Mucosa of descending colon (tissue), 3 donors: ENCODE data around the gene SPATA16. TPM values are rescaled to one million over a fixed set of nuclear protein-coding genes. Genes with fewer than 3 reads are reported as not detected.

ENCODE experiments used
- ATAC-seq: fragments of 200-7000 bp; cut with Tn5 transposase; one replicate; pipeline ENCODE4 v1.9.1; 2020; ENCODE audit warnings: mild to moderate bottlenecking, moderate library complexity
- DNase-seq, 3 donors: peaks; one replicate each; pipeline ENCODE4 v3.0.0-alpha.2; 2020
- H3K36me3 ChIP-seq: fragments of 200-600 bp; one replicate; pipeline ENCODE4 v1.8.0; 2021; ENCODE audit warnings: low read depth, mild to moderate bottlenecking
- H3K4me1 ChIP-seq: fragments of 200-600 bp; one replicate; pipeline ENCODE4 v1.8.0; 2021; ENCODE audit warnings: low read depth, mild to moderate bottlenecking
- H3K4me3 ChIP-seq: fragments of 200-600 bp; one replicate; pipeline ENCODE4 v1.8.0; 2021; ENCODE audit warnings: mild to moderate bottlenecking
- H3K9me3 ChIP-seq: fragments of 200-600 bp; one replicate; pipeline ENCODE4 v1.8.0; 2021; ENCODE audit warnings: mild to moderate bottlenecking
- CTCF ChIP-seq: fragments of 200-600 bp; IDR thresholded peaks from one replicate; pipeline ENCODE4 v1.8.0; 2022; ENCODE audit warnings: antibody characterized with exemption, mild to moderate bottlenecking
- intact Hi-C, 2 donors: fragments of 100-400 bp; cut with DNase I in 1 of 2; cut with micrococcal nuclease in 1 of 2; formaldehyde crosslinking; loops; one replicate each; pipeline versions ENCODE4 v1.11.0 to v1.11.1; 2022; cut with DNase I, micrococcal nuclease
- total RNA-seq, 3 donors: library from RNA; stranded (reverse); fragmentation: NEBNext Ultra II Directional in 2 of 3; extraction: Animal tissue kit (Norgen Biotek cat#: 25700) in 2 of 3; gene quantifications; one replicate each; pipeline versions ENCODE4 v1.2.1 to v1.2.4, GENCODE V29; 2021 to 2023
- donor health status: DM: no; HTN: no; CAD: no; lungs with moderate emphysema.
- donor health status: DM: no; HTN: no; CAD: no.
- donor health status: DM: no; HTN: yes; CAD: no.

SPATA16 gene
- total RNA-seq, 3 donors from 2014 or later = not detected

- intact Hi-C loops = no loop called here
- no peaks in the 10 kb centered on the region for H3K9me3 ChIP-seq
- DNase-seq (no peak), ATAC-seq (no peak)
- H3K4me1 ChIP-seq = no peaks in the 10 kb centered on the region
- no peaks in the 10 kb centered on the region for H3K36me3 ChIP-seq
- TF ChIP-seq CTCF = no peak
- no peak overlapping the region for H3K4me3 ChIP-seq
Measured at GRCh38 chr3:172951511-172951910, 189.5 kb downstream of the SPATA16 start.

- intact Hi-C loops = no loop called here
- DNase-seq (no peak), ATAC-seq (no peak)
- Histone ChIP-seq H3K36me3 (no peaks in the 10 kb centered on the region), H3K4me1 (no peaks in the 10 kb centered on the region), H3K4me3 (no peak overlapping the region), H3K9me3 (no peaks in the 10 kb centered on the region)
- TF ChIP-seq CTCF = no peak
Measured at GRCh38 chr3:172946061-172946460, 195.0 kb downstream of the SPATA16 start.

GRCh38 chr3:172939651-172940293, 201.3 kb downstream of the SPATA16 start:
- no peaks in the 10 kb centered on the region for H3K9me3 ChIP-seq
- no peak for TF ChIP-seq CTCF
- ATAC-seq = no peak
- no peak for DNase-seq
- H3K36me3 ChIP-seq = no peaks in the 10 kb centered on the region
- H3K4me1 ChIP-seq = no peaks in the 10 kb centered on the region
- H3K4me3 ChIP-seq = no peak overlapping the region
- intact Hi-C loops = no loop called here

GRCh38 chr3:172938788-172939187, 202.2 kb downstream of the SPATA16 start:
- intact Hi-C loops = no loop called here
- H3K36me3 ChIP-seq = no peaks in the 10 kb centered on the region
- TF ChIP-seq CTCF = no peak

GRCh38 chr3:172931746-172932285, 209.2 kb downstream of the SPATA16 start:
- Histone ChIP-seq H3K4me3 (no peak overlapping the region), H3K4me1 (no peaks in the 10 kb centered on the region), H3K9me3 (no peaks in the 10 kb centered on the region), H3K36me3 (no peaks in the 10 kb centered on the region)
- ATAC-seq = no peak
- intact Hi-C loops = no loop called here
- no peak for TF ChIP-seq CTCF
- DNase-seq = no peak

More at GRCh38 chr3:172938788-172939187, 202.2 kb downstream of the SPATA16 start:
- ATAC-seq (no peak), DNase-seq (no peak)
- H3K4me1 ChIP-seq = no peaks in the 10 kb centered on the region
- no peaks in the 10 kb centered on the region for H3K9me3 ChIP-seq
- no peak overlapping the region for H3K4me3 ChIP-seq
